A549 treated with Hydrocortisone at 1 μM for 4 hours (cell line): ENCODE results near the gene RGN. TPM values are rescaled to one million over a fixed set of nuclear protein-coding genes. Genes with fewer than 3 reads are reported as not detected.

Experiments
- total RNA-seq: library from RNA; stranded (reverse); fragments of 200-300 nt; extraction: Qiagen RNA extraction; gene quantifications from 5 replicates; pipeline ENCODE4 v1.2.3, GENCODE V29; 2022

The RGN gene
- total RNA-seq = 0.05 TPM in 1 of 5 replicates, not detected in the others

GRCh38 chrX:47078129-47079043 lies at the start of gene RGN:
RGN (plus strand) TSS chrX:47078443; CDS start chrX:47081145, 2,702 bp downstream.

Other genes with a start within 250 kb of the RGN start
- 7.4 to 12.3 TPM (median 9.8 TPM) in 5 replicates for gene RP2, start 241.4 kb upstream of the RGN start, total RNA-seq
- gene JADE3, start 166.0 kb upstream of the RGN start, total RNA-seq = 10.3 to 16.5 TPM (median 12.3 TPM) in 5 replicates
- 122 to 182 TPM (median 168 TPM) in 5 replicates for gene NDUFB11, start 66.3 kb downstream of the RGN start, total RNA-seq
- 35.7 to 41.6 TPM (median 39.2 TPM) in 5 replicates for gene RBM10, start 66.8 kb downstream of the RGN start, total RNA-seq
- 184 to 207 TPM (median 190 TPM) in 5 replicates for gene UBA1, start 115.4 kb downstream of the RGN start, total RNA-seq
- gene CDK16, start 140.2 kb downstream of the RGN start, total RNA-seq = 92.9 to 110 TPM (median 107 TPM) in 5 replicates
- 45.6 to 60.7 TPM (median 52.5 TPM) in 5 replicates for gene USP11, start 154.6 kb downstream of the RGN start, total RNA-seq